Measurements from ENCODE around the gene TRAF1. TPM values are rescaled to one million over a fixed set of nuclear protein-coding genes. Genes with fewer than 3 reads are reported as not detected.

Gene TRAF1
- total RNA-seq, 3 donors from 2014 or later = 4.9 to 8.6 (median 7.3) TPM

DNA sequence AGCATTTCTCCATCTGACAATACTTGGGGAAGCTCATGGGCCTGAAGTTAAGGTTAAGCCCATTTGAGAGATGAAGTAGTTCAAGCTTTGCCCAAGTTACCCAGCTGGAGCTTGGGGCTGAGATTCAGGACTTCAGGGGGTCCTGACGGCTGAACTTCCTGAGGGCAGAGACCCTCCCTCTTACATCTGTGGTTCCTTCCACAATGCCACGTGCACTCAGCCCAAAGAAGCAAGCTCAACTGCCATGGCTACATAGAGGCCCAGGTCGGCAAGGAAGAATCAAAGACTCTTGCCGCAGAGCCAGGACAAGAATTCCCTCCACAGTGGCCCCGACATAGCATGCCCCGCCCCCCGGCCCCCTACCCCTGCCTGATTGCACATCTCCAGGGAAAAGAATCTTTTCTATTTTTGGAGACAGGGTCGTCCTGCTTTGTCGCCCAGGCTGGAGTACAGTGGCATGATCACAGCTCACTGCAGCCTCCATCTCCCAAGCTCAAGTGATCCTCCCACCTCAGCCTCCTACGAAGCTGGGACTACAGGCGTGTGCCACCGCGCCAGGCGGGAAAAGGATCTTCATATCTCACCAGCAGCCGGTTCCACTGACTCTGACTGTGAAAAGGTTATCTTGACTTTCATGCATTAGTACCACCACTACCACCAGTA, 58.8 kb downstream of the TRAF1 start:
- Histone ChIP-seq H3K36me3 (no peaks in the 10 kb centered on the region), H3K27ac (peak overlapping the region; percentile 88 to 93), H3K4me1 (no peaks in the 10 kb centered on the region), H3K4me3 (peak overlapping the region; percentile 50 to 83 (median 66)), H3K9me3 (no peaks in the 10 kb centered on the region), H3K27me3 (no peaks in the 10 kb centered on the region)
- intact Hi-C loops (cut with DNase I; ENCODE audit: low total_unique reads) = loop anchor here (2.0 kb wide), 1 partner anchor 61 kb away; no protein-coding TSS in a partner anchor
- DNase-seq (ENCODE audit: low spot score in 2 of 2) = no peak
- TF ChIP-seq, protein P1, sequence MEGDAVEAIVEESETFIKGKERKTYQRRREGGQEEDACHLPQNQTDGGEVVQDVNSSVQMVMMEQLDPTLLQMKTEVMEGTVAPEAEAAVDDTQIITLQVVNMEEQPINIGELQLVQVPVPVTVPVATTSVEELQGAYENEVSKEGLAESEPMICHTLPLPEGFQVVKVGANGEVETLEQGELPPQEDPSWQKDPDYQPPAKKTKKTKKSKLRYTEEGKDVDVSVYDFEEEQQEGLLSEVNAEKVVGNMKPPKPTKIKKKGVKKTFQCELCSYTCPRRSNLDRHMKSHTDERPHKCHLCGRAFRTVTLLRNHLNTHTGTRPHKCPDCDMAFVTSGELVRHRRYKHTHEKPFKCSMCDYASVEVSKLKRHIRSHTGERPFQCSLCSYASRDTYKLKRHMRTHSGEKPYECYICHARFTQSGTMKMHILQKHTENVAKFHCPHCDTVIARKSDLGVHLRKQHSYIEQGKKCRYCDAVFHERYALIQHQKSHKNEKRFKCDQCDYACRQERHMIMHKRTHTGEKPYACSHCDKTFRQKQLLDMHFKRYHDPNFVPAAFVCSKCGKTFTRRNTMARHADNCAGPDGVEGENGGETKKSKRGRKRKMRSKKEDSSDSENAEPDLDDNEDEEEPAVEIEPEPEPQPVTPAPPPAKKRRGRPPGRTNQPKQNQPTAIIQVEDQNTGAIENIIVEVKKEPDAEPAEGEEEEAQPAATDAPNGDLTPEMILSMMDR (IDR thresholded peaks at IDR 0.05) = no peak
- TF ChIP-seq POLR2A (IDR thresholded peaks at IDR 0.05) (no peak), POLR2AphosphoS5 (IDR thresholded peaks at IDR 0.05) (no peak)

DNA sequence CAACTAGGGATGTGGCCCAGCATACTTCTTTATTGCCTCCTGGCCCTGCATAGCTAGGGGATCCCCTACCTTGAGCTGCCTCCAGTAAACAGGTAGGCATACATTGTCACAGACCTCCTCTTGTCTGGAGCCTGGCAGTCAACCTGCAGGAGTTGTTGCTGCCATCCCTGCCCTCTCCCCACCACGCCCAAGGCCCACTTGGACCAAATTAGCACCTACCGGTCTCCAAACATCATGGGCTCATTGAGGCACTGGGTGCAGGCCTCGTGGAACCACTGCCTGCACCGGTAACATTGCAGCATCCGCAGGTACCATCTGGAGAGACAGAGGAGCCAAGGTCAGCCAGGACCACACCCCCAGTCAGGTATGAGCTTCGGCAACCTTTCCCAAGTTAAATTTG, 59.9 kb downstream of the TRAF1 start:
- H3K27ac ChIP-seq = no peak overlapping the region
- no peaks in the 10 kb centered on the region for H3K36me3 ChIP-seq
- H3K4me3 ChIP-seq = no peak overlapping the region
- H3K9me3 ChIP-seq = no peaks in the 10 kb centered on the region
- H3K27me3 ChIP-seq = no peaks in the 10 kb centered on the region
- no peak for DNase-seq (ENCODE audit: low spot score in 2 of 2)
- intact Hi-C loops (cut with DNase I; ENCODE audit: low total_unique reads) = no loop called here
- no peaks in the 10 kb centered on the region for H3K4me1 ChIP-seq
- TF ChIP-seq POLR2A (IDR thresholded peaks at IDR 0.05) (no peak), POLR2AphosphoS5 (IDR thresholded peaks at IDR 0.05) (no peak)
- TF ChIP-seq, protein P1 (IDR thresholded peaks at IDR 0.05) = no peak

GRCh38 chr9:120865809-120866208, 60.8 kb downstream of the TRAF1 start:
- Histone ChIP-seq H3K27ac (peak overlapping the region in 1 of 2 donors; percentile 41), H3K4me3 (no peak overlapping the region), H3K9me3 (no peaks in the 10 kb centered on the region), H3K36me3 (no peaks in the 10 kb centered on the region), H3K27me3 (no peaks in the 10 kb centered on the region), H3K4me1 (no peaks in the 10 kb centered on the region)
- TF ChIP-seq POLR2AphosphoS5 (IDR thresholded peaks at IDR 0.05) (no peak), POLR2A (IDR thresholded peaks at IDR 0.05) (no peak)
- TF ChIP-seq, protein P1 (IDR thresholded peaks at IDR 0.05) = no peak
- DNase-seq (ENCODE audit: low spot score in 2 of 2) = no peak
- intact Hi-C loops (cut with DNase I; ENCODE audit: low total_unique reads) = no loop called here

- no peak for TF ChIP-seq POLR2A (IDR thresholded peaks at IDR 0.05)
- no peak for TF ChIP-seq POLR2AphosphoS5 (IDR thresholded peaks at IDR 0.05)
- TF ChIP-seq, protein P1 (IDR thresholded peaks at IDR 0.05) = no peak
- Histone ChIP-seq H3K27ac (peak overlapping the region in 1 of 2 donors; percentile 41), H3K36me3 (no peaks in the 10 kb centered on the region)
Measured at GRCh38 chr9:120865176-120865575, 61.4 kb downstream of the TRAF1 start.

GRCh38 chr9:120864719-120865118, 61.9 kb downstream of the TRAF1 start:
- Histone ChIP-seq H3K27ac (no peak overlapping the region), H3K4me1 (no peaks in the 10 kb centered on the region), H3K4me3 (no peak overlapping the region), H3K27me3 (no peaks in the 10 kb centered on the region), H3K9me3 (no peaks in the 10 kb centered on the region), H3K36me3 (no peaks in the 10 kb centered on the region)
- TF ChIP-seq, protein P1 (IDR thresholded peaks at IDR 0.05) = no peak
- DNase-seq (ENCODE audit: low spot score in 2 of 2) = no peak
- intact Hi-C loops (cut with DNase I; ENCODE audit: low total_unique reads) = no loop called here

More at GRCh38 chr9:120865176-120865575, 61.4 kb downstream of the TRAF1 start:
- Histone ChIP-seq H3K27me3 (no peaks in the 10 kb centered on the region), H3K9me3 (no peaks in the 10 kb centered on the region), H3K4me3 (no peak overlapping the region), H3K4me1 (no peaks in the 10 kb centered on the region)
- no peak for DNase-seq (ENCODE audit: low spot score in 2 of 2)
- intact Hi-C loops (cut with DNase I; ENCODE audit: low total_unique reads) = no loop called here

Measured in breast epithelium (tissue), 4 donors.